Brain pericyte (primary cell): ENCODE results near the gene PI4K2A.
A peak's percentile ranks its signal among the peaks of the same experiment; 100 is the strongest.
"Not testable (repeated sequence)": the region's sequence is repeated elsewhere in the genome, so short reads cannot be mapped to it uniquely, and the experiment has no call there.

ENCODE experiments used
- DNase-seq: peaks from one replicate; pipeline ENCODE4 v3.0.0-alpha.2; 2012; ENCODE audit warnings: low read depth, low spot score

Gene PI4K2A

DNA sequence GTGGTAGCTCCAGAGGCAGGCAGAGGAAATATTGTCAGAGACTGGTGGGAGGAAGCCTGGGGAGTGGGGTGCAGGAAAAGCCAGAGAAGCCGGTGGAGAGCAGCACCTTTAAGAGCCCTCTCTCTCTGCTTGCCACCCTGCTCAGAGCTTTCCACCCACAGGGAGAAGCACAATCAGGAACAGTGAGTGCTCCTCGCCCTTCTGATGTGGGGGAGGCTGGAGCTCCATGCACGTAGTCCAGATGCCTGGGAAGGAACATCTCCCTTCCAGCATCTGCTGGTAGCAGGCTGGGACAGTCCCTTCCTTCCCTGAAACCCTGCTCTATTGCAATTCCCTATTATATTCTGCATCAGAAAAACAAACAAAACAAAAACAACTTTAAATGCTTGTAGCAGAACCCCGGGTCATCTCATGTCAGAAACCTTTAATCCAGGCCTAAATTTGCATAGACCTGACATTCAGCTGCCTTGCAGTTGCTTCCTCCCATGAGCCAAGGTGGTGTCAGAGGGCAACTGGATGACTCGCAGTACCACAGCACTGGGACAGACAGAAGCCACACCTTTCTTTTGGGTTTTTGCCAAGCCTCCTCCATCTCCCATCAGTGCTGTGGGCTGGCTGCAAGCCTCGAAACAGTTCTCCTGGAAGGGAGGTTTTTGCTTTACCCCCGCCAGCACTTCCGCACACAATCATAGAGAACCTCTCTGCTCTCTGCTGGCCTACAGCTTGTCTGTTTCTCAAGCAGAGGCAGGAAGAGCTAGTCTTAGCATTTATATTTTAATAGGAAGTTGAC is 33.5 kb downstream of the PI4K2A start:
- no peak for DNase-seq

DNA sequence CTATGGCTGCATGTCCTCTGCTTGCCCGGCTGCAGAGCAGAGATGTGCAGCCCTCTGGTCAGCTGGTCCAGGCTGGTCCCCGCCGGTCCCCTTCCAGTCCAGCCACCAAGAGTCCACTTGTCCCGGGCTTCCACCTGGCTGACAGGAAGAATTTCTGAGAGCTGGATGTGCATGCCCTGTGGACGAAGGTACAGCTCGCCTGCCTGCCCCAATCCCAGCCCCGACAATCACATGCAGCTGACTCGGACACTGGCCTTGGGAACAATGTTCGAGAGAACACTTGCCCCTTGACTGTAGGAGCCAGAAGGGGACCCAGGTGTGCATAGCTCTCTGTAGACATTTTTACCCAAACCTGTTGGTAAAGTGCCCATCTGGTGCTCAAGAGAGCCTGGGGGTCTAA is 34.8 kb downstream of the PI4K2A start:
- no peak for DNase-seq

DNA sequence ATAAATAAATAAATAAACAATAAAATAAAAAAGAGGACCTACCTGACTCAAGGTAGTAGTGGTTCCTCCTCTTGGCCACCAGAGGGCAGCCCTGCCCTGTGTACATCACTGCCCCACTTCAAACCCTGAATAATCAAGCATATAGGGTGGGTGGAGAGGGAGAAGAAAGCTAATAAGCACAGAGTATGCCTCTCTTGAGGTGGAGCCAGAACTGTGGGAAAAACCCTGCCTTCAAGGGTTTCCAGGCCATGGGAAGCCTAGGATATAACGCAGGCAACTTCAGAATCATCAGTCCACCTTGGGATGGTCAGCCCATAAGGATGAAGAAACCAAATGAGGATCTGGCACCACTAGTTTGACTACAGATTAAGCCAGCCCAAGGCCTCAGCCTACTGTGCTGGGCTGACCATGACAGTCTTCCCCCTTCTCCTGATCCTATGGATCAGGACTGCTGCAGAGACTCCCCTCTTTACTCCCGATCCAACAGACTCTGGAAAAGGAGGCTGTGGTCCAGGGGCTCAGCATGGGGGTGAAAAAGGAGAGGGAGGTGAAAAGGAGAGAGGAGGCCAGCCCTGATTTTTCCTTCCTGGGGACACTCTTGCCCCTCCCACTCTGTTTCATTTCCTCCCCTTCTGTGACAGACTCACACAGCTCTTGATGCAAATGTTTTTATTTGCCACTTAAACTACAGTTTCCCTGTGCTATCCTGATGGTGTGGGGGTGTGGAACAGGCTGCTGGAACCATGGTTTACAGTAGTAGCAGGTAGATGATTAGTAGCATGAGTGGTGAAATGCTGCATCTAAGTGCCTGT is 36.5 kb downstream of the PI4K2A start:
- no peak for DNase-seq

- no peak for DNase-seq
Observed at GRCh38 chr10:97679594-97679993, 39.1 kb downstream of the PI4K2A start.

GRCh38 chr10:97682042-97682441 is 41.6 kb downstream of the PI4K2A start:
- no peak for DNase-seq

GRCh38 chr10:97683556-97684367 is 43.3 kb downstream of the PI4K2A start:
- no peak for DNase-seq

DNA sequence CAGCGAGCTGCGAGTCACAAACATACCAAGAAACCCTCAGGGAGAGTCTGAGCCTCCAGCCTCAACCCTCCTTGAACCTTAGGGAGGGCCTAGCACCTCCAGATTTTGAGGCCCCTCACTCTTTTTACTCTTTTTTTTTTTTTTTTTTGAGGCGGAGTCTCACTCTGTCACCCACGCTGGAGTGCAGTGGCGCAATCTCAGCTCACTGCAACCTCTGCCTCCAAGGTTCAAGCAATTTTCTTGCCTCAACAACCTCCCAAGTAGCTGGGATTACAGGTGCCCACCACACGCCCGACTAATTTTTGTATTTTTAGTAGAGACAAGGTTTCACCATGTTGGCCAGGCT is 43.9 kb downstream of the PI4K2A start:
- DNase-seq = not testable (repeated sequence)

GRCh38 chr10:97684866-97685394 is 44.5 kb downstream of the PI4K2A start:
- DNase-seq = no peak

GRCh38 chr10:97685395-97685958 is 45.0 kb downstream of the PI4K2A start:
- DNase-seq = no peak

GRCh38 chr10:97686301-97686961 is 46.0 kb downstream of the PI4K2A start:
- no peak for DNase-seq

GRCh38 chr10:97686962-97687784 is 46.7 kb downstream of the PI4K2A start, which contains the start of gene AVPI1:
Gene AVPI1, minus strand, starts transcription at chr10:97687241. Its CDS starts 7,336 bp downstream, at chr10:97679905.
- peak; percentile 90 for DNase-seq

GRCh38 chr10:97687785-97688781 is 47.6 kb downstream of the PI4K2A start:
- DNase-seq = no peak

- no peak for DNase-seq
Observed at GRCh38 chr10:97689559-97690020, 49.1 kb downstream of the PI4K2A start.

- no peak for DNase-seq
Observed at GRCh38 chr10:97690133-97690532, 49.7 kb downstream of the PI4K2A start.

DNA sequence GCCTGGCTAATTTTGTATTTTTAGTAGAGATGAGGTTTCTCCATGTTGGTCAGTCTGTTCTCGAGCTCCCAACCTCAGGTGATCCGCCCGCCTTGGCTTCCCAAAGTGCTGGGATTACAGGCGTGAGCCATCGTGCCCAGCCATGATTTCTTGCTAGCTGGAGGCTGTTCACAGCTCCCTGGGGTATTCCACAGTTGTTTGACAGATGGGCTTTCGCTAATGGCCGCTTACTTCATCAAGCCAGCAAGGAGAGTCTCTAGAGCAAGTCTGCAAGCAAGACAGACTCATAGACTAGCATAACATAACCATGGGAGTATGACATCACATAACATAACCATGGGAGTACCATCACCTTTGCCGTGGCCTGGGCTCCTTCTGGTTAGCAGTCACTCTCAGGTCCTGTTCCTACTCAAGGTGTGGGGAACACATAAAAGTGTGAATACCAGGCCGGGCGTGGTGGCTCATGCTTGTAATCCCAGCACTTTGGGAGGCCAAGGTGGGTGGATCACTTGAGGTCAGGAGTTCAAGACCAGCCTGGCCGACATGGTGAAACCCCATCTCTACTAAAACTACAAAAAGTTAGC is 57.7 kb downstream of the PI4K2A start:
- DNase-seq = not testable (repeated sequence)

GRCh38 chr10:97701438-97702069 is 61.1 kb downstream of the PI4K2A start:
- DNase-seq = peak; percentile 52

DNA sequence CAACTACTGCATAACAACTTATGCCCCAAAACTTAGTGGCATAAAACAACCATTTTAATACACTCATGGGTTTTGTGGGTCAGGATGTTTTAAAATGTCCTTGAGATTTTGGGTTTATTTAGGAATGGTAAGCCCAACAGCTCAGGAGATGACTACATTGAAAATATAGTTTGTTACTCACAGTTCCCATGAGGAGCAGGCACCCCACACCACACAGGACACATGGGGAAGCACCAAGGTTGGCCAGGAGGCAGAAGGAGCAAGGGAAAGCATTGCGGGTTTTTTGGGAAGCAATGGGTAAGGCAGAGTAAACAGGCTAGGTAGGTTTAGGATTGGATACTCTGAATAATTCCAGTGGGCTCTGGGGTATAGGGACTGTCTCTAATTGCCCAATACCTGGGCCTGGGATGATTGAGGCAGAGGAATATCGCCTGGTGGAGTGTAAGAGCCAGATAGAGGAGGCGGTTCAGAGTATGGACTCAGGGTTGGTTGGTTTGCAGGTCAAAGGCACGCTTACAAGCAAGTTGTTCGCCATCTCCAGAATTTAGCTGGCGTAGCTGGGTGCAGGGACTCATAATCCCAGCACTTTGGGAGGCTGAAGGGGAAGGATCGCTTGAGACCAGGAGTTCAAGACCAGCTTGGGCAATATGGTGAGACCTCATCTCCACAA is 63.1 kb downstream of the PI4K2A start:
- no peak for DNase-seq
